HG02970 (cell line): ENCODE results near the gene PTPN20.

Experiments
- ATAC-seq: cut with Tn5 transposase; IDR thresholded peaks from one replicate; pipeline ENCODE4 v1.9.1; 2021; ENCODE audit warnings: mild to moderate bottlenecking, moderate library complexity, moderate number of reproducible peaks; ENCODE audit not compliant: unreplicated experiment, low FRiP score

PTPN20 gene

GRCh38 chr10:47019155-47020145 is 108.2 kb downstream of the PTPN20 start:
- ATAC-seq, result no peak

GRCh38 chr10:47020471-47020870 is 109.2 kb downstream of the PTPN20 start:
- no peak for ATAC-seq

GRCh38 chr10:47021850-47022249 is 110.6 kb downstream of the PTPN20 start:
- no peak for ATAC-seq

GRCh38 chr10:47022311-47023131 is 111.3 kb downstream of the PTPN20 start:
- ATAC-seq, result no peak

- no peak for ATAC-seq
These were observed 112.2 kb downstream of the PTPN20 start for GRCh38 chr10:47023237-47024045.

- no peak for ATAC-seq
These were observed 112.8 kb downstream of the PTPN20 start for GRCh38 chr10:47024046-47024322.

GRCh38 chr10:47024399-47025252 is 113.4 kb downstream of the PTPN20 start:
- no peak for ATAC-seq

GRCh38 chr10:47025253-47025539 is 114.0 kb downstream of the PTPN20 start:
- no peak for ATAC-seq

- no peak for ATAC-seq
These were observed 114.5 kb downstream of the PTPN20 start for GRCh38 chr10:47025540-47026300.

- ATAC-seq, result no peak
These were observed 115.3 kb downstream of the PTPN20 start for GRCh38 chr10:47026301-47027107.

GRCh38 chr10:47027108-47027783 is 116.0 kb downstream of the PTPN20 start:
- no peak for ATAC-seq

GRCh38 chr10:47027784-47028260 is 116.6 kb downstream of the PTPN20 start:
- no peak for ATAC-seq

GRCh38 chr10:47028466-47028865 is 117.2 kb downstream of the PTPN20 start:
- no peak for ATAC-seq

GRCh38 chr10:47029181-47030009 is 118.2 kb downstream of the PTPN20 start:
- ATAC-seq, result no peak

- no peak for ATAC-seq
These were observed 119.0 kb downstream of the PTPN20 start for GRCh38 chr10:47030191-47030703.

GRCh38 chr10:47031211-47031900 is 120.1 kb downstream of the PTPN20 start:
- no peak for ATAC-seq
